GM23338 (cell line): ENCODE measurements around the gene STK24. TPM values are rescaled to one million over a fixed set of nuclear protein-coding genes. Genes with fewer than 3 reads are reported as not detected.

Experiments used
- ATAC-seq: fragments of 200-7000 bp; cut with Tn5 transposase; 3 replicates; pipeline ENCODE4 v1.9.1; 2020
- DNase-seq: peaks from one replicate; pipeline ENCODE4 v3.0.0-alpha.2; 2015; ENCODE audit warnings: low spot score
- H2AFZ ChIP-seq: fragments of 200-600 bp; sonication (generic); 2 replicates; pipeline ENCODE4 v1.8.0; 2016; ENCODE audit warnings: antibody characterized with exemption, mild to moderate bottlenecking, moderate library complexity
- H3F3A ChIP-seq: fragments of 200-600 bp; sonication (generic); replicated peaks from 2 replicates; pipeline ENCODE4 v1.8.0; 2017; ENCODE audit warnings: antibody characterized with exemption, mixed run types, low read depth
- H3K27ac ChIP-seq: fragments of 200-600 bp; sonication (generic); 2 replicates; pipeline ENCODE4 v1.6.1; 2016; ENCODE audit warnings: low read depth
- H3K27me3 ChIP-seq: fragments of 200-600 bp; sonication (generic); 2 replicates; pipeline ENCODE4 v1.8.0; 2016; ENCODE audit warnings: mild to moderate bottlenecking, mixed run types, moderate library complexity; ENCODE audit not compliant: insufficient read depth
- H3K36me3 ChIP-seq: fragments of 200-600 bp; sonication (generic); 2 replicates; pipeline ENCODE4 v1.8.0; 2016; ENCODE audit warnings: mild to moderate bottlenecking; ENCODE audit not compliant: insufficient read depth
- H3K4me1 ChIP-seq: fragments of 200-600 bp; sonication (generic); 2 replicates; pipeline ENCODE4 v1.8.0; 2016; ENCODE audit warnings: mild to moderate bottlenecking, moderate library complexity; ENCODE audit not compliant: insufficient read depth
- H3K4me2 ChIP-seq: fragments of 200-600 bp; sonication (generic); 2 replicates; pipeline ENCODE4 v1.7.1; 2017; ENCODE audit warnings: mixed run types
- H3K4me3 ChIP-seq: fragments of 200-600 bp; sonication (generic); 2 replicates; pipeline ENCODE4 v1.6.1; 2016; ENCODE audit warnings: mixed run types
- H3K79me2 ChIP-seq: fragments of 200-600 bp; sonication (generic); replicated peaks from 2 replicates; pipeline ENCODE4 v1.8.0; 2017; ENCODE audit warnings: mild to moderate bottlenecking; ENCODE audit not compliant: insufficient read depth
- H3K9me2 ChIP-seq: fragments of 200-600 bp; sonication (generic); 2 replicates; pipeline ENCODE4 v1.8.0; 2017; ENCODE audit not compliant: insufficient read depth
- H4K20me1 ChIP-seq: fragments of 200-600 bp; sonication (generic); replicated peaks from 2 replicates; pipeline ENCODE4 v1.8.0; 2017; ENCODE audit warnings: mild to moderate bottlenecking; ENCODE audit not compliant: insufficient read depth
- H3K27ac Mint-ChIP-seq: 2 replicates; pipeline ENCODE4 v1.8.0; 2020; ENCODE audit warnings: inconsistent platforms, mild to moderate bottlenecking, moderate library complexity, mixed read lengths
- H3K27me3 Mint-ChIP-seq: 3 replicates; pipeline ENCODE4 v1.8.0; 2022; ENCODE audit warnings: low read depth, mild to moderate bottlenecking, moderate library complexity, mixed read lengths, inconsistent platforms; ENCODE audit not compliant: insufficient read depth, poor library complexity
- H3K36me3 Mint-ChIP-seq: 3 replicates; pipeline ENCODE4 v1.8.0; 2021; ENCODE audit warnings: low read depth, mild to moderate bottlenecking, inconsistent platforms, moderate library complexity, mixed read lengths
- H3K4me1 Mint-ChIP-seq: 3 replicates; pipeline ENCODE4 v1.8.0; 2020; ENCODE audit warnings: mild to moderate bottlenecking, inconsistent platforms, mixed read lengths
- H3K4me3 Mint-ChIP-seq: 3 replicates; pipeline ENCODE4 v1.8.0; 2021; ENCODE audit warnings: moderate library complexity, mild to moderate bottlenecking, inconsistent platforms, mixed read lengths
- H3K9me3 Mint-ChIP-seq: 3 replicates; pipeline ENCODE4 v1.8.0; 2020; ENCODE audit warnings: moderate library complexity, mild to moderate bottlenecking, inconsistent platforms, mixed read lengths
- CREB1 ChIP-seq: fragments of 250-450 bp; sonication (Bioruptor Pico); IDR thresholded peaks from 2 replicates; pipeline ENCODE4 v1.5.0; 2020; ENCODE audit warnings: low read depth, mild to moderate bottlenecking, moderate library complexity
- CTCF ChIP-seq, 2 experiments: fragments of 200-600 bp in 1 of 2; sonication (generic) in 1 of 2; conservative IDR thresholded peaks; 2 replicates each; pipeline versions ENCODE4 v1.5.1 to v1.6.1; 2016 to 2017; ENCODE audit warnings: antibody characterized with exemption in 2 of 2, low read depth in 2 of 2, mild to moderate bottlenecking in 2 of 2, moderate library complexity in 1 of 2
- EZH2 ChIP-seq: fragments of 200-600 bp; sonication (generic); IDR thresholded peaks from one replicate; pipeline ENCODE4 v1.8.0; 2017; ENCODE audit warnings: antibody characterized with exemption, mild to moderate bottlenecking, low read depth; ENCODE audit not compliant: unreplicated experiment
- EZH2phosphoT487 ChIP-seq: fragments of 200-600 bp; sonication (generic); IDR thresholded peaks from one replicate; pipeline ENCODE4 v1.8.1; 2018; ENCODE audit warnings: antibody characterized with exemption; ENCODE audit not compliant: unreplicated experiment
- JUNB ChIP-seq: IDR thresholded peaks from one replicate; pipeline ENCODE4 v1.6.1; 2016; ENCODE audit warnings: antibody characterized with exemption; ENCODE audit not compliant: unreplicated experiment
- NANOG ChIP-seq: IDR thresholded peaks from 2 replicates; pipeline ENCODE4 v1.6.1; 2016; ENCODE audit warnings: antibody characterized with exemption, borderline replicate concordance
- POLR2AphosphoS5 ChIP-seq: IDR thresholded peaks from 2 replicates; pipeline ENCODE4 v1.6.1; 2016; ENCODE audit warnings: antibody characterized with exemption, low read depth
- REST ChIP-seq: IDR thresholded peaks from one replicate; pipeline ENCODE4 v1.6.1; 2018; ENCODE audit warnings: antibody characterized with exemption; ENCODE audit not compliant: unreplicated experiment
- STAT1 ChIP-seq: IDR thresholded peaks from one replicate; pipeline ENCODE4 v1.6.1; 2016; ENCODE audit warnings: antibody characterized with exemption; ENCODE audit not compliant: unreplicated experiment
- ZNF114 ChIP-seq: fragments of 250-450 bp; sonication (Bioruptor Pico); IDR thresholded peaks from 2 replicates; pipeline ENCODE4 v1.5.0; 2020; ENCODE audit warnings: mild to moderate bottlenecking, moderate library complexity
- ZNF331 ChIP-seq: fragments of 250-450 bp; sonication (Bioruptor Pico); IDR thresholded peaks from 2 replicates; pipeline ENCODE4 v1.5.0; 2020; ENCODE audit warnings: low read depth, mild to moderate bottlenecking, moderate library complexity
- ZNF462 ChIP-seq: fragments of 250-450 bp; sonication (Bioruptor Pico); IDR thresholded peaks from 2 replicates; pipeline ENCODE4 v1.5.0; 2020; ENCODE audit warnings: mild to moderate bottlenecking, moderate library complexity
- polyA plus RNA-seq: library from polyadenylated mRNA; unstranded; fragments of >200 nt; fragmentation: Nextera tagmentation; extraction: Ambion mirVana; gene quantifications from 2 replicates; pipeline ENCODE4 v1.2.1, GENCODE V29; 2016
- total RNA-seq: library from RNA; depleted of rRNA; stranded (reverse); fragments of >200 nt; shearing (Covaris generic); gene quantifications from 2 replicates; pipeline ENCODE4 v1.2.3, GENCODE V29; 2014
- TF ChIP-seq, protein P1 (sequence below): IDR thresholded peaks from 2 replicates; pipeline ENCODE4 v1.6.1; 2016; ENCODE audit warnings: antibody characterized with exemption

STK24 gene
- total and polyA plus RNA-seq, 2 experiments from 2014 or later = 56.5 to 144 TPM

DNA sequence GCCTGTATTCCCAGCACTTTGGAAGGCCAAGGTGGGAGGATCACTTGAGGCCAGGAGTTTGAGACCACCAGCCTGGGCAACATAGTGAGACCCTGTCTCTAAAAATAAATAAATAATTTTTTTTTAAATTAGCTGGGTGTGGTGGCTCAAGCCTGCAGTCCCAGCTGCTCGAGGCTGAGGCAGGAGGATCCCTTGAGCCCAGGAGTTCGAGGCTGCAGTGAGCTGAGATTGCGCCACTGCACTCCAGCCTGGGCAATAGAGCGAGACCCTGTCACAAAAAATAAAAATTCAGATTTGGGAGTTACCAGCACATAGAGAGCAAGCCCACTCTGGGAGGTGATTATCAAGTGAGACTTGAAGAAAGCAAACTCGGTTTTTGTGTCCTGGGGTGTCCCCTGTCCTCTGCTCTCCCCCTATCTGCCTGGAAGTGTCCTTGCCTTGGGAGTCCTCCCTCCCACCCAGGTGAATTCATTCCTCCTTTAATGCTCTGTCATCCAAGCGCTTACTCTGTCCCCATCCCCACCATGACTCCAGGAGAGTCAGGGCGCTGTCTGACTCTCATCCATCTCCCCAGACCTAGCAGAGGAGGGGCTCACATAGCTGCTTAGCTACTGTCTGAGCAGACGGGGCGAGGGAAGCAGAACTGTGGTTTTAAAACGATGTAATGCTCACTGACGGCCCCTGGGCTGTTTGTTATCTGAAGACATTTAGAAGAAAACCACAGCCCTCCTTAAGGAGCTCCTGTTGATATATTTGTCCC is 146.8 kb downstream of the STK24 start:
- no peak overlapping the region for H2AFZ ChIP-seq
- no peaks in the 10 kb centered on the region; the same call in 1 of the 2 replicates for H4K20me1 ChIP-seq
- DNase-seq = no peak
- no peak for TF ChIP-seq EZH2
- no peak for TF ChIP-seq JUNB
- no peak for TF ChIP-seq CTCF (conservative IDR thresholded peaks at IDR 0.05; ENCODE audit: low read depth in 2 of 2)
- TF ChIP-seq ZNF462 (CRISPR knock-in tag) = no peak
- no peak for TF ChIP-seq NANOG
- TF ChIP-seq ZNF114 = no peak
- no peak for TF ChIP-seq ZNF331 (CRISPR knock-in tag)
- TF ChIP-seq POLR2AphosphoS5 = no peak
- TF ChIP-seq REST = no peak
- no peak for TF ChIP-seq EZH2phosphoT487
- TF ChIP-seq, protein P1, sequence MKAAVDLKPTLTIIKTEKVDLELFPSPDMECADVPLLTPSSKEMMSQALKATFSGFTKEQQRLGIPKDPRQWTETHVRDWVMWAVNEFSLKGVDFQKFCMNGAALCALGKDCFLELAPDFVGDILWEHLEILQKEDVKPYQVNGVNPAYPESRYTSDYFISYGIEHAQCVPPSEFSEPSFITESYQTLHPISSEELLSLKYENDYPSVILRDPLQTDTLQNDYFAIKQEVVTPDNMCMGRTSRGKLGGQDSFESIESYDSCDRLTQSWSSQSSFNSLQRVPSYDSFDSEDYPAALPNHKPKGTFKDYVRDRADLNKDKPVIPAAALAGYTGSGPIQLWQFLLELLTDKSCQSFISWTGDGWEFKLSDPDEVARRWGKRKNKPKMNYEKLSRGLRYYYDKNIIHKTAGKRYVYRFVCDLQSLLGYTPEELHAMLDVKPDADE = no peak
- no peak for TF ChIP-seq CREB1
- TF ChIP-seq STAT1 = no peak
- Mint-ChIP-seq H3K36me3 (peaks cover 7% of the 10 kb centered on the region), H3K9me3 (no peaks in the 10 kb centered on the region; the same call in 1 of the 3 replicates), H3K4me1 (peaks cover 6% of the 10 kb centered on the region; the same call in 2 of the 3 replicates), H3K4me3 (no peak overlapping the region), H3K27ac (peak overlapping the region; percentile 70; the same call in 1 of the 2 replicates), H3K27me3 (peaks cover 12% of the 10 kb centered on the region)
- no peak overlapping the region for H3K4me3 ChIP-seq
- H3K79me2 ChIP-seq = no peaks in the 10 kb centered on the region
- no peaks in the 10 kb centered on the region for H3K27me3 ChIP-seq
- peaks cover 9% of the 10 kb centered on the region; the same call in 1 of the 2 replicates for H3K36me3 ChIP-seq
- no peaks in the 10 kb centered on the region for H3F3A ChIP-seq
- H3K4me2 ChIP-seq = no peak overlapping the region
- H3K4me1 ChIP-seq = no peaks in the 10 kb centered on the region
- ATAC-seq = peak; percentile 15; the same call in 1 of the 3 replicates
- no peaks in the 10 kb centered on the region for H3K9me2 ChIP-seq
- 0 out of 2 replicates have a peak overlapping the region, but pooled peaks have one; percentile 52 for H3K27ac ChIP-seq
